Activated CD8-positive, alpha-beta memory T cell treated with anti-CD3 and anti-CD28 coated beads, Interleukin-2, amount 50 U/mL, for 24 hours (primary cell): ENCODE results near the gene XYLT1.

Source experiments
- DNase-seq: peaks from one replicate; pipeline ENCODE4 v3.0.0-alpha.2; 2020; ENCODE audit errors: extremely low read depth

Gene XYLT1

DNA sequence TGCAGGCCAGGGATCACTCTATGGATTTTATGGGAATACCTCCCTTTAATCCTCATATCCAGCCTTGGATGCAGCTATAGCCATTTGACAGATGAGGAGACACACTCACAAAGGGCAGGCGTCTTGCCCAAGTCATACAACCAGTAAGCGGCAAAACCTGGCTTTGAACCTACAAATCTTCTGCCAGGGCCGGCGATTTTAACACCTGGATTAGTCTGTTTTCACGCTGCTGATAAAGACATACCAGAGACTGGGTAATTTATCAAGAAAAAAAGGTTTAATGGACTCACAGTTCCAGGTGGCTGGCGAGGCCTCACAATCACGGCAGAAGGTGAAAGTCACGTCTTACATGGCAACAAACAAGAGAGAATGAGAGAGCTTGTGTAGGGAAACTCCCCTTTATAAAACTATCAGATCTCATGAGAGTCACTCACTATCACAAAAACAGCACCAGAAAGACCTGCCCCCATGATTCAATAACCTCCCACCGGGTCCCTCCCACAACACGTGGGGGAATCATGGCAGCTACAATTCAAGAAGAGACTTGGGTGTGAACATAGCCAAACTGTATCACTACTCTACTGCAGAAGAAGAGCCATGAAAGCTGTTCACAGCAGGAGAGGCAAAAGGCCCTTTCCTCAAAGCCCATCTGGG lies 67.5 kb downstream of the XYLT1 start:
- DNase-seq, result no peak

DNA sequence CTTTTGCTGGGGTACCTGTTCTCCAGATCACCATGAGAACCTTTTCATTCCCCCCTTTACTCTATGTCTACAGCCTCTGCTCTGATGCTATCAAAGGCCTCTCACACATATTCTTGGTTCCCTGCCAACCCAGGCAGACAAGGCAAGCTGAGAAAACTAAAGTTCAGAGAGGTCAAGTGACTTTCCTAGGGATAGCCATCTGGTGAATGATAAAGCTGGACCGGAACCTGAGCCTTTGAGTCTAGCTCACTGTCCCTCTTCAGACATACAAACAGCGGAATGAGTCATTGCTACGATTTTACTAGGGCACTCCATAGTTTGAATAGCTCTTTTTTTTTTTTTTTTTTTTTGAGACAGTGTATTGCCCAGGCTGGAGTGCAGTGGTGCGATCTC lies 73.3 kb downstream of the XYLT1 start:
- DNase-seq, result no peak

DNA sequence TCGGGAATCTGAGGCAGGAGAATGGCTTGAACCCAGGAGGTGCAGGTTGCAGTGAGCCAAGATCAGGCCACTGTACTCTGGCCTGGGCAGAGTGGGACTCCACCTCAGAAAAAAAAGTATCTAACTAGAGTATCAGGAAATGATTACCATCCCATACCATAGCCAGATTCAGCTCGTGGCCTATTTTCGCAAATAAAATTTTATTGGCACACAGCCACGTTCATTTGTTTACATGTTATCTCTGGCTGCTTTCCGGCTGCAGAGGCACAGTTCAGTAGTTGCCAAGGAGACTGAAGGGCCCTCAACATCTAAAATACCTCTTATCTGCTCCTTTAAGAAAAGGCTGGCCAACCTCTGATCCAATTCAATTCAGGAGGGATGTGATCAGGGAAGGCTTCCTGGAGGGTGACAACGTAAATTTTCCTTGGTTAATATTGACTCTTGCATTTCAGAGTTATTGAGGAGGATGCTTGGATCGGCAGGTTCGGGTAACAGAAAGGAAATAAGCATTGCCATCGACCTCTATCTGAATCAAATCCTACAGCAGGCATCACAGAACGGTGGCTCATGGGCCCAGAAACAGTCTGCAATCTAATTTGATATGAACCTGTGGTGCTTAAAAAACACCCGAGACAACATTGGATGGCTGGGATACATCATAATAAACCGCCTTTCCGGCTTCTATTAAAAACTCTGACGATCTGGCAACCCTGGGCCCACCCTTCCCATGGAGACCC lies 73.8 kb downstream of the XYLT1 start:
- DNase-seq, result no peak

DNA sequence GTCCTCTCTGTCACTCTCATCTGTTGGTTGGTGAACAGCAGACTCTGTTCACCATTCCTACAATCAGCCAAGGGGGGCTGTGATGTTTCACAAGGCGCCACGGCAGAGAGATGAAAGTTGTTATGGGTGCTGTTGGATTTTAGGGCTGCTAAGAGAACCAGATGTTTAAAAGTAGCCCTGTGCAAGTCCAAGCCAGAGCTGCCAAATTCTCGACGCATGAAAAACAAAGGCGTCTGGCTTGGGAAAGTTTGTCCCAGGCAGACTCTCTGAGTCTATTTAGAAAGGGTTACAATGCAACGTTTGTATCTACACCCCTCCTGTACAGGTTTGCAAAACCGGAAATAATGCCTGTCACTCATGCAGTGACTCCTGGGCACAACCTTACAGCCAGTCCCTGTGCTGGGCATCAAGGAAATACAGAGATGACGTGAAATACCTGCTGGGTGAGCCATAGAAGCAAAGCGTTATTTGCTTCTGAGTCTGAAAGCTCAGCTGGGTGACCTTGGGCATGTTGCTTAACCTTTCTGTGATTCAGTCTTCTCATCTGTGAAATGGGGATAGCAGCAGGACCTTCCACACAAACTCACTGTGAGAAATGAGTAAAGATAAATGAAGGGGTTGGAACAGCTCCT lies 74.8 kb downstream of the XYLT1 start:
- DNase-seq, result no peak

DNA sequence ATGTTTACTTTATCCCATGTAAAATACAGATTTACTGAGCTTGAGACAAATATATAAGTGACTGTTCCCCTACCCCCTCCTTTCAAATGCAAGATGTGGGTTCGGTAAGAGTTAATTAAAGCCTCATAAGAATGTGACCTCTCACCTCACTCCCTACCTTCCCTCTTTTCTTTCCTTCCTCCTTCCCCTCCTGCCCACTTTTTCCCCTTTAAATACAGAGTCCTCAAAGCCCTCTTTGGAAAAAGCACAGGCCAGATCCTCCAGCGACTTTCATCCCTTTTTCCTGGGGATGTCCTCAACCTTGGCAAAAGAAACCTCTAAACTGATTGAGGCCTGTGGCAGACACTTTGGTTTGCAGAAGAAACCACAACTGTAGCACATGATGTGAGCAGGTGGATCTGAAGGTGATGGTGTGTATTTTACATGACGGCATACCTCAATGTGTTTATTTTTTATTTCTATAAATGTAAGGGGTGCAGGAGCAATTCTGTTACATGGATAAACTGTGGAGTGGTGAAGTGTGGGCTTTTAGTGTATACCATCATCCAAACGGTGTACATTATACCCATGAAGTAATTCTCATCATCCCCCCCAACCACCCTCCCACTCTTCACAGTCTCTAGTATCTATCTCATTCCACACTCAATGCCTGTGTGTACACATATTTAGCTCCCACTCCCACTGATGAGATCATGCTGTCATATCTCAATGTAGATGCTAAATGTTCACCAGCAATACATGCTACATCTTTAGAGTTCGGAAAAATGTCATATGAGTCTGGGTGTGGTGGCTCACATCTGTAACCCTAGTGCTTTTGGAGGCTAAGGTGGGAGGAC lies 77.7 kb downstream of the XYLT1 start:
- no peak for DNase-seq

DNA sequence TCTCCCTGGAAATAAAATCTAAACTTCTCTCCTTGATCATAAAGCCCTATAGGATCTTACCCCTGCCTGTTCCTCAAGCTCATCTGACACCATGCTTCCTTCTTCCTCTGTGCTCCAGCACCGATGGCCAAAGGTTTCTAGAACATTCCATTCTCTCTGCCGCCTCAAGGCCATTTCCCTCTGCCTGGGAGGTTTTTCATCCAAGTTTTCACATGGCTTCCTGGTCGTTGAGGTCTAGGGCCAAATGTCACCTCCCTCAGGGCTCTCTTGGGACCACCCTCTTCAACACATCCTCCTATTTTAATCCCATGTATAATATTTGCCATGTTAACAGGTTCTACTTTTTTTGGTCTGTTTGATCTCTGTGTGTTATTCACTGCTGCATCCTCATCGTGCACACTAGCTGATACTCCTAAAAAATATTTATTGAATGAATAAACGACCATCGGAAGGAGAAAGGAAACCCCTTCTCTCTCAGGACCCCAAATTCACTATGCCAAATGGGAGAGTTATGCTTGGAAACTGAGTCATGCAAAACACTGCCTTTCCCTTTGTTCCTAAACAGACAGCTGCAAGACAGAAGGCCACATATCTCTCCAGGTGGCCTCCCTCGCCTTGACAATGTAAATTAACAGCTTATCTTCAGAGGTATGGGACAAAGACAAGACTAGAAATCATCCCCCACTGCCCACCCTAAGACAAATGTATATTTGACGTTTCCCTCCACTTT lies 78.5 kb downstream of the XYLT1 start:
- no peak for DNase-seq

DNA sequence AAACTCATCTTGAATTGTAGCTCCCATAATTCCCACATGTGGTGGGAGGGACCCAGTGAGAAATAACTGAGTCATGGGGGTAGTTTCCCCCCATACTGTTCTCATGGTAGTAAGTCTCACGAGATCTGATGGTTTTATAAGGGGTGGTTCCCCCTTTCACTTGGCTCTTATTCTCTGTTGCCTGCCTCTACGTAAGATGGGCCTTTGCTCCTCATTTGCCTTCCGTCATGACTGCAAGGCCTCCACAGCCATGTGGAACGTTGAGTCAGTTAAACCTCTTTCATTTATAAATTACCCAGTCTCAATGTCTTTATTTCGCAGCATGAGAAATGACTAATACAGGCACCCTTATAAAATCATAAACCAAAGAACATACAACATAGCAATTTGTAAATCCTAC lies 79.0 kb downstream of the XYLT1 start:
- DNase-seq, result no peak

DNA sequence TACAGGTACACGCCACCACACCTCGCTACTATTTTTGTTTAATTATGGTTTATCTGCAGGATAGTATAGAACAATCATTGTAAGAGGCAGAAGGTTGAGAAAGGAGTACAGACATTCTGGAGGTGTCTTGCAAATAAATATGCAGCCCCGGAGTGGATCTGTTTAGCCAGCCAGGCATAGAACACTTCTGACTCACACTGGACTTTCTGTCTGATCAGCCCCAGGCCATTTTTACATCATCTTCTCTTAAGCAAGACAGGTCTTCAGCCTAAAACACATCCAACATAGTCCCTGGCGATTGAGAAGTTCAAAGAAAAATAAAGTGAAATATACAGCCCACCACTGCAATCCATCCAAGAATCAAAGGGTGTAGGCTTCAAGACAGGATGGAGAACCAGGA lies 81.4 kb downstream of the XYLT1 start:
- DNase-seq, result no peak

DNA sequence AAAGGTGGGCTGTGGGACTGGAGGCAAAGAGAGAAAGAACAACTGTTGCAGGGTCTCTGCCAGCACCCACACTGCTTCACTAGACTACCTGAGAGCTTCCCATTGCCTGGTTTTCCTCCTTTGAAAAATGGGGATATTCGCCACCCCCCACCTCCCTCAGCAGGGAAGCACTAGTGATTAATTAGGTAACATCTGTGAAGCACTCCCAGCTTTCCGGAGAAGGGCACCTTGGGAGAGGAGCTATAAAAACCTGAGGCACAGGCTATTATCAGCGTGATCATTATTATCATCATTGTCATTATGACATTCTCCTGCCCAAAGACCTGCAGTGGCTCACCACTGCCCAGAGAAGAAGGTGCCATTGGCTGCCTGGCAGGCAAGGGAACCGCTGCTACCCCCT lies 83.5 kb downstream of the XYLT1 start:
- DNase-seq, result no peak

DNA sequence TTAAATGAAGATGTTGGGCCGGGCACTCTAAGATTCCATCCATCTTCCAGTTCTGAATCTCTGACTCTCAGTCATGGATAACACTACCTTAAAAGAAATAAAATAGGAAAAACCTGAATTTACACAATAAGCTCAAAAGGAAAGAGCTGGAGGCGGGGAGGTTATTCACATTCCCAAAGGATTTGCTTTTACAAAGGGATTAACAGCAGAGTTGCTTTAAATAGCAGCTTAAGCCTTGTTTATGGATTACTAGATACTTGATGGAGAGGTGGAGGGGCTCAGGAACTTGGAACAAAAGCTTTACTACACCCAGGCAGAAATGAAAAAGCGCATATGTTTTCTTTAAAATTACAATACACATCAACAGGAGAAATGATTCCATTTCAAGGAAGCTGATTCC lies 84.5 kb downstream of the XYLT1 start:
- DNase-seq, result no peak

DNA sequence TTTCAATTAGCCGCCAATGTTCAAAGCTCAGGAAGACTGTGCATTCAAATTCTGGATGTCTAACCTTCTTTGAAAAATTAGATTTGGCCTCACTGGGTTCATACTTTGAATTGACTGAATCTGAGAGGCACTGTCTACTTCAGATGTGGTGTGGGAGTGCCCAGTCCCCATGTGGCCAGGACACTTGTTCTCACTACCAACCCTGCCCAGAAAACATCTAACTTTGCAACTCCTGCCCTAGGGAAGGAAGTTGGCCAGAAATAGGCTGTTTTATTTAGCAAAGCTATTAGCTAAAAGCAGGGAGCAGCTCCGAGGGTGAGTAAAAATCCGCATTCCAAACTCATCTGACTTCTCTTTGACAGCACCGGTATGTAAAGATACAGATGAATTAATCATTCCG lies 86.3 kb downstream of the XYLT1 start:
- DNase-seq, result no peak

DNA sequence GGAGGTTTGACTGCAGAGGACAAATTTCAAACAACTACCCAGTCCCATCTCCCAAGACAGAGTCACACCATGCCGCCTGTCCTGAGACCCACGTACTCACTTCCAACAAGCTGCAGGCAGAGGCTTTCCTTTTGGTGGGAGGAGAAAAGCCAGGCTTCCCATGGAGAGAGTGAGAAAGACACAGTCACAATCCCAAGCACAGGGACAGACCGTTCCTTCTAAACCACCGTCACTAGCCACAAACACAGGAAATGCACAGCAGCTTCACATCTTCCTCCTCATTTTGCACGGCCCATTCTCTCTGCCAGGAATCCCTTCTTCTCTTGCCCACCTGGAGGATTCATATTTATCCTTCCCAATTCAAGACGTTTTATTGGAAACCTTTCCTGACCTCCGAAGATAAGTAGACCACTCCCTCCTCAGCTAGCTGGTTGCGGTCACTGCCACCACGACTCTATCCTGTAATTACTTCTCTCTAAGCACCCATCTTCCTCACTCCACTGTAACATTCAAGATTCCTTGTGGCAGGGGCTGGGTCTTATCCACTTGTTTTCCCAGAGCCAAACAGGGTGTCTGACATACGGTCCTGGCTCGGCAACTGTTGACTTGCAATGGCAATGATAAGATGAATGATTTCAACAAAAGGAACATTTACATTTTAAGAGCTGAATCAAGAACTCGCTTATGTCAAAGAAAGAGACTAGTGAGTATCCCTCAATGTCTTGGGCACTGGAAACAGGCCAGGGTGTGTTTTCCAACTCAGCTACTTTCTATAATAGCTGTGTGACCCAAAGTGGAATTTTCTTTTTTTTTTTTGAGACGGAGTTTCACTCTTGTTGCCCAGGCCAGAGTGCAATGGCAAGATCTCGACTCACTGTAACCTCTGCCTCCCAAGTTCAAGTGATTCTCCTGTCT lies 87.6 kb downstream of the XYLT1 start:
- DNase-seq, result no peak

DNA sequence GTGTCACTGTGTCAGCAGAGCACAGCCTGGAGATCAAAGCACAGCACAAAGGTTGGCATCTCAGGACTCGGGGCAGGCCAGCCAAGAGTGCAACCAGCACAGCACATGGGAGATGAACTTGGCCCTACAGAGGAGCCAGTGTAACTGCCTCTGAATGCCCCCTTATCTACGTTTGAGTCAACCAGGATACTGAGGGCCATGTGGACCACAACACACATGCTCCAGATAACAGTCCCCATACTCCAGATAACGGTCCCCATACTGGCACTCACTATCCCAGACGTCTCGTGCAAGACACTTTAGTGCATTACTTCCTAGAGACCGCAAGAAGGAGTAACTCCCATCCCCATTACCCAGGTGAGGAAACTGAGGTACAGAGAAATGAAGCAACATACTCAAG lies 88.2 kb downstream of the XYLT1 start:
- no peak for DNase-seq

DNA sequence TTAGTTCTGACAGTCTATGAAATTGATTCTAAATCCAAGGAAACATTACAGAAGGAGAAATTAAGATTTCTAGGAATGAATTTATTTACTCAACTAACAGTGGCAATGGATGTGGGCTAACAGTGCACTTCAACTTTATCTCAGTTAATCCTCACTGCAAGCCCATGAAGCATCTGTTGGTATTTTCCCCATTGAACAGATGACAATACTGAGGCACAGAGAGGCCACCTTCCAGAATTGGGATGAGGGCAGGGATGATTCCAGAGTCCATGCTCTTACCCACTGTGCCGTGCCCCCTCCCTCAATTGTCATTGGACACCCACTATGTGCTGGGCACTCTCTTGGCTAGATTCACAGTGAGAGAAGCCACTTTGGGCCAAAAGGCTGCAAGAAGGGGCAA lies 89.0 kb downstream of the XYLT1 start:
- DNase-seq, result no peak

DNA sequence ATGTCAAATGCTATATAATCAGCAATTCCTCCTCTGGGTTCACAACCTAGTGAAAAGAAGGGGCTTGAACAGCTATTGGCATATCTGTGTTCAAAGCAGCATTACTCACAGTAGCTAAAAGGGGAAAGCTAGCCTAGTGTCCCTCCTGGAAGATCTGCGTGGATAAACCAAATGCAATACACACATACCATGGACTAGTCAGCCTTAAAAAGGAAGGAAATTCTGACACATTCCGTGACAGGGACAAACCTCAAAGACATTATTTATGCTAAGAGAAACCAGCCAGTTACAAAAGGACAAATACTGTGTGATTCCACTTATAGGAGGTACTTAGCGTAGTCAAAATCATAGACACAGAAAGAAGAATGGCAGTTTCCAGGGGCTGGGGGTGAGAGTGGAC lies 90.1 kb downstream of the XYLT1 start:
- no peak for DNase-seq

DNA sequence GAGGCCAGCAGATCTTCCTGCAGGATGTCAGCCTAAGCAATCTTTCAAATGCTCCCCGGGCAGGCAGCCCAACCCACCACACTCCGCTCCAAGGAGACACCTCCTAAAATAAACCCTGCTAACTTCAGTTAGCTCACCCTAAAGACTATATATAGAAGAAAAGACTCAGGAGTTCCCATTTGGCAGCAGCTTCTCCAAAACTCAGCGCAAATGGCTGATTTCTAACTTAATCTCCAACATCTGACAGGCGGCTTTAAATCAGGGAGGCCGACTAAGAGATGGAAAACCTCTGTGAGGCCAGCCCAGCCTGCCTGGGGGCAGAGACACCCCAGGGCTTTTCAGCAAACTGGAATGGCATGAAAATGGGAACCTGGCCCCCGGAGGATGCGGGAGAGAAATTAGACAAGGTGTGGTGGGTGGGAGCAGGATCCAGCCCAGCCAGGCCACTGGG lies 91.6 kb downstream of the XYLT1 start:
- DNase-seq, result no peak

DNA sequence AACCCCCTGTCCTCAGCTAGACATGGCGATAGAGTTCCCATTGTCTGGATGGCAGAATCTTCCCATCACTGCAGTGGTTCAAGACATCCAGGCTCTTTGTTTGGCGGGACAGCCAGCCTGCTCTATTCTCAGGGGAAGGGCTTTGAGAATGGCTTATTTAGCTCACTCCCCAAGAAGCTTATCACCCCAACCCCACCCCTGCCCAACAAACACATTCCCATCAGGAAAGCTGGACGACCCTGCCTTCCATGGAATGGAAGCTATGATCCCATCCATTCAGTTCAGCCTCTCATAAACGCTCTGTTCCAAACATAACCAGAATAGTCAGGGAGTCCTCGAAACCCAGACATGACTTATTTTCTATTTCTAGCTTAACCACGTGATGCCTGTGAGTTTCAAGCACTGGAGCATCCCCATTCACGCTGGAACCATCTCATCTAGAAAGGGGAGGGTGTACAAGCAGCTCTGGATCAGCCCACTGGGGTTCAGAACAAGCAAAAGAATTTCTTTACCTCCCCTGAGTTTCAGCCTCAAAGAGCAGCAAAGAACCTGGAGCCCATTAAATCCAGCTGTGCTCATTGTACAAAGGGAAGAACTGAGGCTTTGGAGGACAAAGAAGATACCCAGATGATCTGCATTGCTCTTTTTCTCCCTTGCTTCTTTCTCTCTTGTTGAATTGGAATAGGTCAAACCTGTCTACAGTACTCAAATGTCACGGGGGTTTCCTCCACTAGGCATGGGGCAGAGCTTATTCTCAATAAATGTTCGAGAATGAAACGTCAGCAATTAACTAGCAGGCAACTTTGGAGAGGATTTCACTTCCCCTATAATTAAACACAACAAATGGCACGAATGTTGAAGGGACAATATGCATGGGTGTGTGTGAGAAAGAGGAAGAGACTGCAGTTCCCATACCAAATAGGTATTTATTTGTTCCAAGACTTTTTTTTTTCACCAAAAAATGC lies 93.1 kb downstream of the XYLT1 start:
- no peak for DNase-seq

DNA sequence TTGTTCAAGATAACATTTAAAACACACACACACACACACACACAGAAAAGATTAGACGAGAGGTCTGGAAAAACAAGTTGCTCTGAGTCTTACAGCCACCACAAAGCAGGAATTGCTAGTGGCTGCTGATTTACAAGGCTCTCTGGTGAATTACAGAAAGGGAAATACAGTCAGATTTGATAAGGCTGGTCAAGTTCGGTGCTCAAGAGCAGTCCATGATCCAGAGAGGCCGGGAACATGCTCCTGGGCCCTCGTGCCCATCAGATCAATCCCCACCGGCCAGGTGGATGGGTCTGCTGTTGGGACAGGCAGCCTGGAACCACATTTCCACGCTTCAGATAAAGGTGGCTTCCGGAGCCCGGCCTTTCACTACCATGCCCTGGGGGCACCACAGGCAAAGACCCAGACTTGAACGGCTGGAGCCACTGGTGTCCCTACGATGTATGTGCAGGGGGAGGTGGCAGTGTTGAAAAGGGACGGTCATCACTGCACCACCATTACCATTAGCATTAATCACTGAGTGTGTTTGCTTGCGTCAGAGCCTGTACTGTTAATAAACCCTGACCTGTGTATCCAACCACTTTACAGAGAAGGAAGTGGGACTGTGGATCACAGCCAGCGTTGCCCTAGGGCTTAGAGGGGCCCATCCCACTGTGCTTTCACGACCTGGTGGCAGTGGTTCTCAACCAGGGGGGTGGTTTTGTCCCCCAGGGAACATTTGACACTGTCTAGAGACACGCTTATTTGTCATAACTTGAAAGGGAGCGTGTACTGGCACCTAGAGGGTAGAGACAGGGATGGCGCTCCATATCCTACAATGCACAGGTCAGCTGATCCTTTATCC lies 95.1 kb downstream of the XYLT1 start:
- no peak for DNase-seq
